GM18951 (cell line): ENCODE data around the gene MVB12A.

ENCODE experiments used
- POLR2A ChIP-seq: IDR thresholded peaks from 4 replicates; pipeline ENCODE4 v1.6.1; 2011; ENCODE audit warnings: mild to moderate bottlenecking; ENCODE audit not compliant: insufficient read length, insufficient read depth; ENCODE audit errors: extremely low read depth
- in situ Hi-C: fragments of 300-500 bp; cut with MboI; formaldehyde crosslinking; loops from one replicate; pipeline ENCODE4 v1.12.0; 2022; ENCODE audit warnings: low sequenced_read_pairs, mixed read lengths, inconsistent platforms; ENCODE audit not compliant: unreplicated experiment

The MVB12A gene

GRCh38 chr19:17460372-17461230 lies 40.8 kb downstream of the MVB12A start, which contains the start of gene NXNL1:
NXNL1 (minus strand) TSS chr19:17460926; CDS start chr19:17460869, 57 bp downstream.
- TF ChIP-seq POLR2A = no peak
- in situ Hi-C loops = no loop called here

- no peak for TF ChIP-seq POLR2A
- in situ Hi-C loops = no loop called here
Observed at GRCh38 chr19:17466487-17466850, 46.6 kb downstream of the MVB12A start.

GRCh38 chr19:17467471-17468301 lies 47.8 kb downstream of the MVB12A start:
- TF ChIP-seq POLR2A = no peak
- in situ Hi-C loops = no loop called here

- TF ChIP-seq POLR2A = no peak
- in situ Hi-C loops = no loop called here
Observed at GRCh38 chr19:17468302-17469091, 48.6 kb downstream of the MVB12A start.

GRCh38 chr19:17469092-17469480 lies 49.2 kb downstream of the MVB12A start:
- in situ Hi-C loops = no loop called here
- TF ChIP-seq POLR2A = no peak

GRCh38 chr19:17469481-17470067 lies 49.7 kb downstream of the MVB12A start:
- in situ Hi-C loops = no loop called here
- peak; percentile 5 for TF ChIP-seq POLR2A

- in situ Hi-C loops = no loop called here
- peak; percentile 8 for TF ChIP-seq POLR2A
Observed at GRCh38 chr19:17470068-17470841, 50.4 kb downstream of the MVB12A start, which contains the start of gene SLC27A1. SLC27A1 (plus strand) TSS chr19:17470524; CDS start chr19:17470541, 17 bp downstream.

GRCh38 chr19:17471410-17472125 lies 51.7 kb downstream of the MVB12A start:
- in situ Hi-C loops = no loop called here
- no peak for TF ChIP-seq POLR2A

GRCh38 chr19:17473041-17473440 lies 53.2 kb downstream of the MVB12A start:
- in situ Hi-C loops = no loop called here
- no peak for TF ChIP-seq POLR2A
